GM21786 (cell line): ENCODE measurements around the gene SNIP1.
"Not testable (repeated sequence)": the region's sequence is repeated elsewhere in the genome, so short reads cannot be mapped to it uniquely, and the experiment has no call there.

Source experiments
- ATAC-seq: cut with Tn5 transposase; IDR thresholded peaks from one replicate; pipeline ENCODE4 v1.9.1; 2021; ENCODE audit not compliant: unreplicated experiment

SNIP1 gene, protein sequence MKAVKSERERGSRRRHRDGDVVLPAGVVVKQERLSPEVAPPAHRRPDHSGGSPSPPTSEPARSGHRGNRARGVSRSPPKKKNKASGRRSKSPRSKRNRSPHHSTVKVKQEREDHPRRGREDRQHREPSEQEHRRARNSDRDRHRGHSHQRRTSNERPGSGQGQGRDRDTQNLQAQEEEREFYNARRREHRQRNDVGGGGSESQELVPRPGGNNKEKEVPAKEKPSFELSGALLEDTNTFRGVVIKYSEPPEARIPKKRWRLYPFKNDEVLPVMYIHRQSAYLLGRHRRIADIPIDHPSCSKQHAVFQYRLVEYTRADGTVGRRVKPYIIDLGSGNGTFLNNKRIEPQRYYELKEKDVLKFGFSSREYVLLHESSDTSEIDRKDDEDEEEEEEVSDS

GRCh38 chr1:37553927-37554808 is at the start of gene SNIP1:
Gene SNIP1 (minus strand): TSS chr1:37554293. CDS start chr1:37554229, 64 bp downstream.
- peak; percentile 92 for ATAC-seq

DNA sequence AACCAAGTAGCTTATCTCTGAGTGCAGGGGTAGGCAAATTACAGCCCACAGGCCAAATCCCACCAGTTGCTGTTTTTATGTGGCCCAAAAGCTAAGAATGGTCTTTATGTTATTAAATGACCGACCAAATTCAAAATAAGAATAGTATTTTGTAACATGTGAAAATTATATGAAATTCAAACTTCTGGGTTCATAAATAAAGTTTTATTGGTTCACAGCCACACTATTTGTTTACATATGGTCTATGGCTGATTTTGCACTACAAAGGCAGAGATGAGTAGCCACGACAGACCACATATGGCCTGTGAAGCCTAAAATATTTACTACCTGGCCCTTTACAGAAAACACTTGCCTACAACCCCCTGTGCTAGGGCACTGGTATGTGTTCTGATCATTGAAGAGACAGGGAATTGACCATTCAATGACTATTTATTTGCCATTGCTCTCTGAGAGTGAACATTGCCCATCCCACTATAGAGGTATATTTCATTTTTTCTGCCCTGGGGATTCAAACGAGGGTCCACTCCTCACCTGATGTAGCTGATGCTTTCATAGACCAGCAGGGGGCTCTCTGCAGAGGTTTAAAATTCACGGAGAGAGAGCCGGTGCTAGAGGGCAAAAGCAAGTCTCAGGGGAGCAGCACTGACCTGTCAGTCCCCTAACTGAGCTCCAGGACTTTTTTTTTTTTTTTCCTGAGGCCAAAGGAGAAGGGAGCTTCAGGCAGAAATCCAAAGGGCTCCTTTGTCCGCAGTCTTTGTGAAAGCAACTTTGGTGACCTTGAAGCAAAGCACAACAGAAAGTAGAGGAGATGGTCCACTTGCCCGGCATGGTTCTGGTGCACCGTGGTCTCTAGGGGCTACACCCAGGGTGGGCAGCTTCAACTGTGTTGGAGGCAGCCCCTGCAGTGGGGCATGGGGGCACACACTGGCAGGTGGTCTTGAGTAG is 48.9 kb upstream of the SNIP1 start:
- ATAC-seq, result no peak

GRCh38 chr1:37601441-37601840 is 47.3 kb upstream of the SNIP1 start:
- no peak for ATAC-seq

DNA sequence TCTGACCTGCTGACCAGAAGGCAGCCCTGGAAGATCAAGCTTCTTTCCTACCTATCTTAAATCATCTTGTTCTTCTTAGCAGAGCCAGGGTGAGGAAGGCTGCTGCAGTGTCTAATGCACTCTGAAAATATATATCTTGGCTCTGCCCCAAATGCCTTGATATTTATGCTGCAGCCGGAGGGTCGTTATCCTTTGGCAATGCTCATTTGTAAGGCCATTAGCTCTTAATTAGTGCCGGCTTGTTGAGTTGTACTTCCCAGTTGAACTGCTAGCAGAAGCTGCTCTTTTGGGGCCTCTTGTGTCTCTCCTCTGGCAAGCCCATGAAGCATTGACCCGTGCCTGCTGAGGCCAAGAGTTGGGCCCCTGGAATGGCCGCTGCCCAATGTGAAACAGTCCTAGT is 45.8 kb upstream of the SNIP1 start:
- no peak for ATAC-seq

DNA sequence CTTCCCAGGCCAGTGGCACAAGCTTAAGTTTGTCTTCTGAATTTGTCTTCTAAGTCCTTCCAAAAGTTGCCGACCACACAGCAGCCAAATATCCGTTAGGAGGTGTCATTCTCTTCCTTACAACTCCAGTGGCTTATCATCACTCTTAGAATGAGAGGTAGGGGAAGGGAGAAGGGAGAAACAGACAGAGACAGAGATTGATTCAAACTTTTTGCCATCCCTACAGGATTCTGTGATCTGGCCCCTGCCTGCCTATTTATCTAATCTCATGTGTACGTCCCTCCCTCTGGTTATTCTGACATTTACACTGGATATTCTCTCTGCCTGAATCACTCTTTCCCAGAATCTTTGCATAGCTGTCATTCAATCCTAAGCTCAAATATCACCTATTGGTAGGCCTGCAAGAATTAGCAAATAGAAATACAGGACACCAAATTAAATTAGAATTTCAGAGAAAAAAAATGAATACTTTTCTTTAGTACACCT is 42.1 kb upstream of the SNIP1 start:
- no peak for ATAC-seq

GRCh38 chr1:37595440-37596181 is 41.5 kb upstream of the SNIP1 start, which contains the start of gene GNL2:
Gene GNL2 (minus strand): TSS chr1:37595937. CDS start chr1:37595822, 115 bp downstream.
- ATAC-seq, result peak; percentile 98

DNA sequence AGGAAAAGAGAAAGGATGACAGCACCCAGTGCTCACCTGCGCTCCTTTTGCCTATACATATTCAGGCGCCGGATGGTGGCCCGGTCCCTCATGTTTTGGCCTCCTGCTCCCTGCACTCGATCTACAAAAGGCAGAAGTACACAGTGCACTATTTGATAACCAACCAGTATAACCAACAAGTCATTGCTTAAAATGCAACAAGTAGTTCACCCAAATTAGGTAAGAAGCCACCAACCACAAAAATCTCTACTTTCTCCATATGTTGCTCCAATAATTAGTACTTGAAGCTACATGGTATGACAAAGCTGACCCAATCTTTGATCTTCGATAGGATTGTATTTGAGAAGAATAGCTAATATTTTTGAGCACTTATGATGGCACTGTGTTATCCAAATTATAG is 39.6 kb upstream of the SNIP1 start:
- ATAC-seq, result no peak

- ATAC-seq, result no peak
Observed at GRCh38 chr1:37588939-37589338, 34.8 kb upstream of the SNIP1 start.

GRCh38 chr1:37584544-37584943 is 30.5 kb upstream of the SNIP1 start:
- not testable (repeated sequence) for ATAC-seq

- ATAC-seq, result no peak
Observed at GRCh38 chr1:37575692-37576091, 21.6 kb upstream of the SNIP1 start.

GRCh38 chr1:37574834-37575480 is 20.9 kb upstream of the SNIP1 start:
- ATAC-seq, result no peak

DNA sequence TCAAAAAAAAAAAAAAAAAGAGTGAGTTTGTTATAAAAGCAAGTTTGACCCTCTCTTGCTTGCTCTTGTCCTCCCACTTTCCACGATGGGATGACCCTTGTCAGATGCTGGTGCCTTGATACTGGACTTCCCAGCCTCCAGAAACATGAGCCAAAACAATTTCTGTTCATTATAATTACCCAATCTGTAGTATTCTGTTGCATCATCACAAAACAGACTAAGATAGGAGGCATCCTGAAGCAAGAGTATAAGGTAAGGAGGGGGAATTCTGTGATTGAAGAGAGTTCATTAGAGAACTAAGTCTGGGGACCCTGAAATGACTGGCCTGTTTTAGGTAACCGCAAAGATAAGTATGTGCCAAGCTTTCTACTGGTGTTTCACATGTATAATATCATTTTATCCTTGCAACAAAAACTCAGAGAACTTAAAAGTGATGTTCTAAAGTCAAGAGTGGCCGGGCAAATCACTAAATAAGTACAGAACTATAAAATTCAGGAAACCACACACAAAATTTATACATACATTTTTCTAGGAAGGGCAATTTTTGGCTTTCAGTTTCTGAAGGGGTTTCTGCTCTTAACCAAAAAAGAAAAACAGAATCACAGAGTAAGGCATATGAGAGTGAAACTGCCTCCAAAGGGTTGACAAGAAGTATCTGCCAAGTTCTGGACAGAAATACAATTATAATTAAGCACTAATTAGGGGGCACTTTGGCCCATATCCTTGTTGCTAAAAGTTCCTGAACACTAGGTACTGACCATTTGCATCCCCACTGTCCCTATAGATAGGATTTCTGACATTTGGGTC is 16.6 kb upstream of the SNIP1 start:
- no peak for ATAC-seq

GRCh38 chr1:37567023-37567422 is 12.9 kb upstream of the SNIP1 start:
- no peak for ATAC-seq

- ATAC-seq, result no peak
Observed at GRCh38 chr1:37564892-37565291, 10.8 kb upstream of the SNIP1 start.

GRCh38 chr1:37562984-37563383 is 8.9 kb upstream of the SNIP1 start:
- ATAC-seq, result no peak

- ATAC-seq, result no peak
Observed at GRCh38 chr1:37561133-37562132, 7.3 kb upstream of the SNIP1 start.

DNA sequence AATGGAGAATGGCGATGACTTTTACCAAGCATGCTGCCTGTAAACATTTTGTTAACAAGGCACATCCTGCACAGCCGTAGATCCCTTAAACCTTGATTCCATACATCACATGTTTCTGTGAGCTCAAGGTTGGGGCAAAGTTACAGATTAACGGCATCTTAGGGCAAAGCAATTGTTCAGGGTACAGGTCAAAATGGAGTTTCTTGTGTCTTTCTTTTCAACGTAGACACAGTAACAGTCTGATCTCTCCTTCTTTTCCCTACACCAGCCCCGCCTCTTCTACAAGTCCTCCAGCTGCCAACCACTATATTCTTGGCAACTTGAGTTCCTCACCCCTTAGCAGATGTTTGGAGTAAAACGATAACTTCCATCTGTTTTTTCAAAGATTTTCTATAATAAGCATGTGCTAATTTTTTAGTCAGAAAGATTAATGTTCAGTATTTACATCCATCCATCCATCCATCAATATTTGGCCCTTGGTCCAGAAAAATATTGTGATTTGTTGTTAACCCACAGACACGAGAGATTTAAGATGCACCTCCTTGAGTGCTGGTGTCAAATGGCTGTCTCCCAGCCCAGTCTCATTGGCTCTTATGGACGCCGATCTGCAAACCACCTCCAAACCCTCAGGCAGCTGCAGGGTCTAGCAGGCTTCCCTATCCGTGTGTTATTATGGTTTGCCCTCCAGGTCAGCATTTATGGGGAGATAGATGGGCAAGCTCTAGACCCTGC is 6.5 kb upstream of the SNIP1 start:
- ATAC-seq, result no peak
